RPMI7951 (cell line): Measurements from ENCODE around the gene TMX3. TPM values are rescaled to one million over a fixed set of nuclear protein-coding genes. Genes with fewer than 3 reads are reported as not detected.
A peak's percentile ranks its signal among the peaks of the same experiment; 100 is the strongest.

Source experiments
- DNase-seq: peaks from one replicate; pipeline ENCODE4 v3.0.0-alpha.2; 2012; ENCODE audit warnings: low read depth
- total RNA-seq: library from RNA; depleted of rRNA; stranded (reverse); fragments of >200 nt; shearing (Covaris generic); gene quantifications from 2 replicates; pipeline ENCODE4 v1.2.3, GENCODE V29; 2014

The TMX3 gene
- total RNA-seq, 1 experiment from 2014 or later = 58.0 TPM

GRCh38 chr18:68713131-68713530 lies 1.8 kb downstream of the TMX3 start:
- no peak for DNase-seq

DNA sequence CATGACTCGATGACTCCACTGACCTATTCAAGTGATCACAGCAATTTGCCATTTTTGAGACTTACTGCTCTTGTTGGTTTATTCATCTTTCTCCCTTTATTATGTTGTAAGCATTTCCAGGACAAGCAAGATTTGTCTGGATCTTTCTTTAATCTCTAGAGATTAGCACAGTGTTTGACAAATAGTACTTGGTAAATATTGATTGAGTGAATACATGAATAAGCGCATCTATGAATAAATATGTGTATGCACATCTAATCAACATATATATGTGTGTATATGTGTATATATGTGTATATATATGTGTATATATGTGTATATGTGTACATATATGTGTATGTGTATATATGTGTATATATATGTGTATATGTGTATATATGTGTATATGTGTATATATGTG lies 7.3 kb downstream of the TMX3 start:
- no peak for DNase-seq

- no peak for DNase-seq
Measured at GRCh38 chr18:68705119-68705518, 9.8 kb downstream of the TMX3 start.

DNA sequence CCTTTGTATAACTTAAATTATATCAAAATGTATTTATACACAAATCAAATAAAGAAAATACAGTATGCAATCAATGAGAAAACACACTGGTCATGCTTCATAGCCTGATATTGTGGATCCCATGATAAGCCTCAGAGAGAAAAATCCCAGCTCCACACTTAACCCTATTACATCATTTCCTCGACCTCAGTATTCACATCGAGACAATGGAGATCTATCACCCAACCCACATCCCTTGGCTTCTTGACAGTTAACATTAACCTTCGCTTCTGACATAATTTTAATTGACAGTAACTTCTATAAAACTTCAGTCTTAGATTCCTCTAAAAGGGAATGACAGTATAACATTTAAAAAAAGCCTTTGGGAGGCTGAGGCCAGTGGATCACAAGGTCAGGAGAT lies 11.6 kb downstream of the TMX3 start:
- no peak for DNase-seq

GRCh38 chr18:68701353-68701752 lies 13.6 kb downstream of the TMX3 start:
- no peak for DNase-seq

DNA sequence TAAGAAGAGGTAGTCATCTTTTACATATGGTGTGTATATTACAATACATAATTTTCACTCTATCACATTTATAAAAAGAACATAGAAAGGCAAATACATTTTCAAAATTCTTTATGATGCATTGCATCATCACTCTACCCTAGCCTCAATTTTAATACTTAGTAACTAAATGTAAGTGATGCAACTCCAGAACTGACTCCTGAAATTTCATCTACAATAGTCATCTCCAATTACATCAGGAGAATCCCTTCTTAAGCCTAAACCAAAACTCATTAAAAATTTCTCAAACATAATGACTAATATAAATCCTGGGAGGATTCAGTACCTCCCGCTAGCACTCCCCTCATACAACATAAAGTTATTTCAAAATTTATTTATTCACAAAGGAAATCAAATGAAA lies 15.9 kb downstream of the TMX3 start:
- no peak for DNase-seq

- DNase-seq = no peak
Measured at GRCh38 chr18:68696937-68697336, 18.0 kb downstream of the TMX3 start.

DNA sequence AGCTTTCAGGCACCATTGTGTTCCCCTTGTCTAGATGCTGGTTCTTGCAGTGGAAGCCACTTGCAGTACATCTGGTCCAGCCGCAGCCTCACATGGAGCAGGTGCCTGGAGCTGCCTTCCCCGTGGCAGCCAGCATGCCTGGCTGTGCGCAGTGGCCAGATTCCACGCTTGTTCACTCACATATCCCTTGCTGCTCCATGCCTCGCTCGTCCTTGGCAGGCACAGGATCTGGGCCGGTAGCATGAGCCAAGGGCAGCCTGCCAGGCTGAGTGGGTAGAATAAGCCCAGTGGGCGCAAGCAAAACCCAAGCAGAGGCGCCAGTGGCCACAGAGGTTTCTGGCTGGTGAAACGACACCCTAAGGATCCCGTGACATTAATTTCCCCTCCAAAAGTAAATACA lies 20.6 kb downstream of the TMX3 start:
- DNase-seq = no peak

- no peak for DNase-seq
Measured at GRCh38 chr18:68693091-68693815, 21.7 kb downstream of the TMX3 start.

GRCh38 chr18:68679528-68679927 lies 35.4 kb downstream of the TMX3 start:
- no peak for DNase-seq

- peak; percentile 3 for DNase-seq
Measured at GRCh38 chr18:68676913-68677312, 38.0 kb downstream of the TMX3 start.

DNA sequence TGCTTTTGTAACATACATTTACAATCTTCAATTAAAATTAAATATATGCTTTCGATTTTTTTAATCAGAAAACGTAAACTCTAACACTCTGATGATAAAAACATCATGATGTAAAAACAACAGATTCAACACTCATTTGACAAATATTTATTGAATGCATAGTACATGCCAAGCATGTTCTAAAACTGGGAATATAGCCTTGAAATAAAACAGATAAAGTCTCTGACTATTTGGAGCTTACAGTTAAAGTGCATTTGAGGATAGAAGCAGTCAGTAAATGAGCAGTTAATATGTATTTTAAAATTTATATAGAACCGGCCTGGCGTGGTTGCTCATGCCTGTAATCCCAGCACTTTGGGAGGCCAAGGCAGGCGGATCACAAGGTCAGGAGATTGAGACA lies 47.8 kb downstream of the TMX3 start:
- DNase-seq = no peak

DNA sequence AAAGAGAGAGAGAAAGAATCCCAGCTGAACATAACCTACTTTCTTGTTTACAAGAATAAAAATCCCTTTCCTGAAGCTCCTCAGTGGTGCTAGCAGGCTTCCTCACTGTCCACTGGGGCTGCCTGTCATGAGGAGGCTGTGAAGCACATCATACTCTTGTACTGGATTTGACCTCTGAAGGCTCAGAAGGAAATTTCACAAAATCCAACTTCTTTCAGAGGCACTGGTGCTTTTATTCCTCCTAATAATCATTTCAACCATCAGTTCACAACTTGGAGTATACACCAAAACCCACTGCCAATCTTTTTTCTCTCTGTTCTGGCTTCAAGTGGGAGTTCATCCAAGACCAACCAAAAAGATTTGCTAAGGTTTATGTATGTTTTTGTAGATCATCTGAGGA lies 48.5 kb downstream of the TMX3 start:
- DNase-seq = no peak

- no peak for DNase-seq
Measured at GRCh38 chr18:68665628-68666027, 49.3 kb downstream of the TMX3 start.

DNA sequence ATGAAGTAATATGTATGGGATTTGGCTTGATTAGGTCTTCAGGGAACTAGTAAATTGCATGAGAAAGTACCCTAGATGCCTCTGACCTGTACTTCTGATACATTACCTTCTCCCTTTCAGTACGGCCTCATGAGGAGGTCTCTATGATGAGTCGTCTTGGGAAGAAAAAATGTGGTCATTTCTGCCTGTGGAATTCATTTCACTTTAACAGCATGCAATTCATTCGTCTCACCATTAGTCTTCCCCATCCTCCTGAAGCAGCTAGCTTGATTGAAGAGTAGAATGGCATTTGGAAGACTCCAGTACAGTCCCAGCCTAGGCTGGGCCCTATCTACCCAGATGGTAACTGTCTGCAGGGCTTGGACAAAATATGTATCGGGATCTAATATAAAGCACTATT lies 52.2 kb downstream of the TMX3 start:
- DNase-seq = peak; percentile 26

DNA sequence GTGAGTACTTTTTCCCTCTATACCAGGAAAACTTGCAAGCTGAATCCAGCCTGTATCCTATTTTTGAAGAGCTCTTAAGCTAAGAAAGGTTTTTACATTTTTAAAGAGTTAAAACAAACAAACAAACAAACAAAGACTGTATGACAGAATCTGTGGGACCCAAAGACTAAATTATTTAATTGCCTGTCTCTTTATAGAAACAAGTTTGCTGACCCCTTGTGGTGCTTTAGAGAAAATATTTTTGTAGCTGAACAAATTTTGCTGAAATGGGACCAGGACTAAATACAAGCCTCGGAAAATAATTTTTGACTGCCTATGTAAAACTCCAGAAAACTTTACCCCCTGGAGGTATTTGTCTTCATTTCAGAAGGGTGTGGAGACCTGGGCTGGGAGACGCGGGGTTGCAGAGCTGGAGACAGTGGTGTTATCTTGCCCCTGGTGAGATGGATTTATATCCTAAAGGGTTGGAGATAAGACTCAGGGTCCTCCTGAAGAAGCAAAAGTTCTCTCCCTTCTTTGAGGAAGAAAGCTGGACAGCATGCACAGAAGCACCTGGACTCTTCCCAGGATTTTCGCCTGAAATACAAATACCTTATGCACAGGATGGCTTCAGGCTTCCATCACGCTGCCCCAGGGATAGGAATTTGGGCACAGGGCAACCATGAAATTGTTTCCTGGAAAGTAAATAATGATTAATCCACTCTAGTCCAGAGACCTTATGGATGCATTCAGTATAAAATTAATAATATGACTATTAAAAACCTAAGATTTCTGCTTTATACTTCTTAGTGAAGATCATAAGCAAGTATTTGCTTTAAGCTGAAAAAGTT lies 54.3 kb downstream of the TMX3 start:
- peak; percentile 41 for DNase-seq

DNA sequence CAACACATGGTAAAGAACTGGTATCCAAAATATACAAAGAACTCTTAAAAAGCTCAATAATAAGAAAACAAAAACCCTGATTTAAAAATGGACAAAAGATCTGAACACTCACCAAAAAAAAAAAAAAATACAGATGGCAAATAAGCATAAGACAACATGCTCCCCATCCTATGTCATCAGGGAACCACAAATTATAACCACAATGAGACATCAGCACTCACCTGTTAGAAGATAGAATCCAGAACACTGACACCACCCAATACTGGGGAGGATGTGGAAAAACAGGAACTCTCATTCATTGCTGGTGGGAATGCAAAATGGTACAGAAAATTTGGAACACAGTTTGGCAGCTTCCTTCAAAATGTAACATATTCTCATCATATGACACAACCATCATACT lies 66.7 kb downstream of the TMX3 start:
- no peak for DNase-seq

DNA sequence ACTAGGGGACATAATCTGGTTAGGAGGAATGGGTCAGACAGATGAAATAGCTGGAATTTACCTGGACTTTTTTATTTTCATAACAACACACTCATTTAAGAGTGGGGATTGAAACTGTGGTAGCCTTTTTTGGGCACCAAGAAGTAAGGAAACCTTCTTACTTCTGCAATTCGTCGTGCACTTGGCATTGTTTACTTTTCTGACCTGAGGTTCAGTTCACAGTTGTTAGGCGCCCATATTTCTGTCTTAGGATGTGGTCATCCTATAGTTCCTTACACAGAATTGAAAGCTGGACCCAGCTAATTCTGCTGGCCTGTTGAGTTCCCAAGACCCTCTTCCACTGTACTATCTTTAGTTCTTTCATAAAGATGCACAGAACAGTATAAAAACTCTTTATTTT lies 72.9 kb downstream of the TMX3 start:
- DNase-seq = no peak

DNA sequence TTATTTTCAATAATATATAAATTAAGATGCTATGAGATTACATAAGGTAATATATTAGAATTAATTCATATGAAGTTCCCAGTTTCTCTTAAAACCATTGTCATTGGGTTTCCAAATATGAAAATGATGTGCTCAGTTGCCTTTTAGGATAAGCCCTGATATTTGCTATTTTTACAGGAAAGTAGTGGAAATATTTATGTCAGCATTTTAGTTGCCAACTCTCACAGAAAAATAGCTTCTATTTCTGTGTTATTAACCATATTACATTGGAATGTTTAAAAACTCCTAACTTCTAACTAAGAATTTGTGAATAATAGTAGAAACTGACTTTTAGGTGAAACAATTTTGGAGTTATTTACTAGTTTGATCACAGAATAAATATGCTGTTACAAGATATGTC lies 74.0 kb downstream of the TMX3 start:
- no peak for DNase-seq

- DNase-seq = peak; percentile 2
Measured at GRCh38 chr18:68638613-68639012, 76.3 kb downstream of the TMX3 start.

- no peak for DNase-seq
Measured at GRCh38 chr18:68627812-68628211, 87.1 kb downstream of the TMX3 start.
